ENCODE measurements around the gene GATAD1.

DNA sequence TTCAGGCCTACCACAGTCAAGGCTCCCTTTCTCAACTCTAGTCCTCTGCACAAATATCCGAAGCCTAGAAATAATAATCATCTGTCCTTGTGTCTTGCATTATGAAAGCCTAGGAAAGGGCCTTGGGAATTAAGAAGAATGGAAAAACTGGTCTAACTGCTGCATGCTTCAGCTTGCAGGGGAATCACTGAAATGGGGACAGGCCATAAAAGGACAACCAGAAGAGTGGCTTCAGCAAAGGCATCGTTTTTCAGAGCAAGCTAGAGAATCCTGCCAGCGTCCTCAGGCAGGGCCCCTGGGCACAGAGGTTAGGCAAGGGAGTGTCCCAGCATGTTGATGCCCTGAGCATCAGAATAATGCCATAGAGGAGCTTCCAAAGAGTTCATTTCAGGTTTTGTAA is 17.2 kb downstream of the GATAD1 start:
- TF ChIP-seq EZH2 (IDR thresholded peaks at IDR 0.05; ENCODE audit: low read depth, unreplicated experiment) (no peak), EZH2phosphoT487 (IDR thresholded peaks at IDR 0.05; ENCODE audit: unreplicated experiment) (no peak), POLR2AphosphoS5 (IDR thresholded peaks at IDR 0.05; ENCODE audit: low read depth) (no peak), JUNB (IDR thresholded peaks at IDR 0.05; ENCODE audit: unreplicated experiment) (no peak), STAT1 (IDR thresholded peaks at IDR 0.05; ENCODE audit: unreplicated experiment) (no peak), CREB1 (CRISPR knock-in tag; IDR thresholded peaks at IDR 0.05; ENCODE audit: low read depth) (no peak), NANOG (IDR thresholded peaks at IDR 0.05; ENCODE audit: borderline replicate concordance) (no peak)
- TF ChIP-seq, protein P1, sequence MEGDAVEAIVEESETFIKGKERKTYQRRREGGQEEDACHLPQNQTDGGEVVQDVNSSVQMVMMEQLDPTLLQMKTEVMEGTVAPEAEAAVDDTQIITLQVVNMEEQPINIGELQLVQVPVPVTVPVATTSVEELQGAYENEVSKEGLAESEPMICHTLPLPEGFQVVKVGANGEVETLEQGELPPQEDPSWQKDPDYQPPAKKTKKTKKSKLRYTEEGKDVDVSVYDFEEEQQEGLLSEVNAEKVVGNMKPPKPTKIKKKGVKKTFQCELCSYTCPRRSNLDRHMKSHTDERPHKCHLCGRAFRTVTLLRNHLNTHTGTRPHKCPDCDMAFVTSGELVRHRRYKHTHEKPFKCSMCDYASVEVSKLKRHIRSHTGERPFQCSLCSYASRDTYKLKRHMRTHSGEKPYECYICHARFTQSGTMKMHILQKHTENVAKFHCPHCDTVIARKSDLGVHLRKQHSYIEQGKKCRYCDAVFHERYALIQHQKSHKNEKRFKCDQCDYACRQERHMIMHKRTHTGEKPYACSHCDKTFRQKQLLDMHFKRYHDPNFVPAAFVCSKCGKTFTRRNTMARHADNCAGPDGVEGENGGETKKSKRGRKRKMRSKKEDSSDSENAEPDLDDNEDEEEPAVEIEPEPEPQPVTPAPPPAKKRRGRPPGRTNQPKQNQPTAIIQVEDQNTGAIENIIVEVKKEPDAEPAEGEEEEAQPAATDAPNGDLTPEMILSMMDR (conservative IDR thresholded peaks at IDR 0.05; ENCODE audit: low read depth in 2 of 2) = no peak
- TF ChIP-seq, protein P2, sequence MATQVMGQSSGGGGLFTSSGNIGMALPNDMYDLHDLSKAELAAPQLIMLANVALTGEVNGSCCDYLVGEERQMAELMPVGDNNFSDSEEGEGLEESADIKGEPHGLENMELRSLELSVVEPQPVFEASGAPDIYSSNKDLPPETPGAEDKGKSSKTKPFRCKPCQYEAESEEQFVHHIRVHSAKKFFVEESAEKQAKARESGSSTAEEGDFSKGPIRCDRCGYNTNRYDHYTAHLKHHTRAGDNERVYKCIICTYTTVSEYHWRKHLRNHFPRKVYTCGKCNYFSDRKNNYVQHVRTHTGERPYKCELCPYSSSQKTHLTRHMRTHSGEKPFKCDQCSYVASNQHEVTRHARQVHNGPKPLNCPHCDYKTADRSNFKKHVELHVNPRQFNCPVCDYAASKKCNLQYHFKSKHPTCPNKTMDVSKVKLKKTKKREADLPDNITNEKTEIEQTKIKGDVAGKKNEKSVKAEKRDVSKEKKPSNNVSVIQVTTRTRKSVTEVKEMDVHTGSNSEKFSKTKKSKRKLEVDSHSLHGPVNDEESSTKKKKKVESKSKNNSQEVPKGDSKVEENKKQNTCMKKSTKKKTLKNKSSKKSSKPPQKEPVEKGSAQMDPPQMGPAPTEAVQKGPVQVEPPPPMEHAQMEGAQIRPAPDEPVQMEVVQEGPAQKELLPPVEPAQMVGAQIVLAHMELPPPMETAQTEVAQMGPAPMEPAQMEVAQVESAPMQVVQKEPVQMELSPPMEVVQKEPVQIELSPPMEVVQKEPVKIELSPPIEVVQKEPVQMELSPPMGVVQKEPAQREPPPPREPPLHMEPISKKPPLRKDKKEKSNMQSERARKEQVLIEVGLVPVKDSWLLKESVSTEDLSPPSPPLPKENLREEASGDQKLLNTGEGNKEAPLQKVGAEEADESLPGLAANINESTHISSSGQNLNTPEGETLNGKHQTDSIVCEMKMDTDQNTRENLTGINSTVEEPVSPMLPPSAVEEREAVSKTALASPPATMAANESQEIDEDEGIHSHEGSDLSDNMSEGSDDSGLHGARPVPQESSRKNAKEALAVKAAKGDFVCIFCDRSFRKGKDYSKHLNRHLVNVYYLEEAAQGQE (IDR thresholded peaks at IDR 0.05; ENCODE audit: unreplicated experiment) = no peak

Data from GM23338 (cell line).